ENCODE data around the gene TFDP2.
"Not testable (repeated sequence)": the region's sequence is repeated elsewhere in the genome, so short reads cannot be mapped to it uniquely, and the experiment has no call there.

Gene TFDP2

DNA sequence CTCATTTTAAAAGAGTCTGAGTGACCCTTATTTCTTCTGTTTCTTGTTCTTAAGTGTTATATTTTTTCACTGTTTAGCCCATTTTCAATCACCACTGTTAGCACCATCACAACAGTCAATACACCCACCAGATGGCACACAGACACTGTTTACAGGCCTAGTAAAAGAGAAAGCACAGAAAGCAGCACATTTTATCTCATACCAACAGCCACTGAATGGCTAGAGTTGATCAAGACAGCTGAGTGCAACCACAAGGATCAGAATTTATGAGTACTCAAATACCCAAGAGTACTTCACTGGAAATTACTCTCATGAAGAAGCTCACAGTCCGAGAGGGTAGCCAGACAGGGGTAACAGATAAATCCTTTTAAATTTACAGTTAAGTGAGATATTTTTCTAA is 127.0 kb downstream of the TFDP2 start:
- no peak for DNase-seq (ENCODE audit: low read depth in 2 of 2)

DNA sequence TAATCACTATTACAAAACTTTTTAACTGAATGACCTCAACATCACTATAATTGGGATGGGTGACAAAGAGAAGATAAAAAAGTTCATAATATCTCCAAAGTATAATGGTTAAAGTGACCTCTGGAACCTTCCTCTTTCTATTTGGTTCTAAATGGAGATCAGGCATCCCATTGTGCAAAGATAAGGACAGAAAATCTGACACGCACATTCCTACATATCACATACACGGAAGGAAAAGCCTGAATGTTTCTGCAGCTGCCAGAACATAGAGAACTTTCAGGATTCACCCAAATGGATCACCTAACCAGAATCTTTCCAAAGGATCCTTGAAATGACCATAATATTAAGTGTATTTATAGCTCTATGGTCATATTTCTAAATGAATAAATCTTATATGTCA is 128.2 kb downstream of the TFDP2 start:
- DNase-seq (ENCODE audit: low read depth in 2 of 2) = no peak

- no peak for DNase-seq (ENCODE audit: low read depth in 2 of 2)
These were observed 129.5 kb downstream of the TFDP2 start for GRCh38 chr3:142019794-142020320.

- DNase-seq (ENCODE audit: low read depth in 2 of 2) = no peak
These were observed 135.4 kb downstream of the TFDP2 start for GRCh38 chr3:142013993-142014392.

GRCh38 chr3:142013326-142013980 is 135.9 kb downstream of the TFDP2 start:
- no peak for DNase-seq (ENCODE audit: low read depth in 2 of 2)

- DNase-seq (ENCODE audit: low read depth in 2 of 2) = no peak
These were observed 140.3 kb downstream of the TFDP2 start for GRCh38 chr3:142009029-142009428.

DNA sequence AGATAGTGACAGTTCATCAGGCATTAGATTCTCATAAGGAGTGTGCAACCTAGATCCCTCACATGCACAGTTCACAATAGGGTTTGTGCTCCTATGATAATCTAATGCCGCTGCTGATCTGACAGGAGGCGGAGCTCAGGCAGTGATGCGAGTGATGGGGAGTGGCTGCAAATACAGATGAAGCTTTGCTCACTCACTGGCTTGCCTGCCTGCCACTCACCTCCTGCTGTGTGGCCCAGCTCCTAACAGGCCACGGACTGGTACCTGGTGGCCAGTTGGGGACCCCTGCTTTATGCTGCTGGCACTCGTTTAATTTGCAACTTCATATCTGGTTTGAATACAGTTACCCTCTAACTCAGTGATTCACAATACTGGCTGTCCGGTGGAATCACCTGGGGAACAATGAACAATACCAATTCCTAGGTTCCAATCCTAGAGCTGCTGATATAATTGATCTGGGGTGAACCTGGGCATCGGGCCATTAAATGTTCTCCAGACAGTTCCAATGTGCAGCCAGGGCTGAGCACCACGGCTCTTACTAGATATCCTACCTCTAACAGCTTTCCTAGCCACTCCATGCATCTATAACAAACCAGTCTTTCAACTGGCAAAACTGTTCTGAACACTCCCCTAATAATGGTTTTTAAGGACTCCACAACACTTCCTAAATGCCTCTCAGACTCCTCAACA is 141.5 kb downstream of the TFDP2 start:
- no peak for DNase-seq (ENCODE audit: low read depth in 2 of 2)

DNA sequence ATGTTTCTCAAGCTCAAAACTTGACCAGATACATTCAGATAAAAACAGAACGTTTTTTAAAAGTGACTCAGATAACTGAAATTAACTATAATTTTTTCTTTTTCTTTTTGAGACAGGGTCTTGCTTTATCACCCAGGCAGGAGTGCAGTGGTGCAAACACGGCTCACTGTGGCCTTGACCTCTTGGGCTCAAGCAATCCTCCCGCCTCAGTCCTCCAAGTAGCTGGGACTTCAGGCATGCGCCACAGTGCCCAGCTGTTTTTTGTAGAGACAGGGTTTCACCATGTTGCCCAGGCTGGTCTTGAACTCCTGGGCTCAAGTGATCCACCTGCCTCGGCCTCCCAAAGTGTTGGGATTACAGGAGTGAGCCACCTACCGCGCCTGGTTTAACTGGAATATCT is 144.4 kb downstream of the TFDP2 start:
- DNase-seq (ENCODE audit: low read depth in 2 of 2) = not testable (repeated sequence)

DNA sequence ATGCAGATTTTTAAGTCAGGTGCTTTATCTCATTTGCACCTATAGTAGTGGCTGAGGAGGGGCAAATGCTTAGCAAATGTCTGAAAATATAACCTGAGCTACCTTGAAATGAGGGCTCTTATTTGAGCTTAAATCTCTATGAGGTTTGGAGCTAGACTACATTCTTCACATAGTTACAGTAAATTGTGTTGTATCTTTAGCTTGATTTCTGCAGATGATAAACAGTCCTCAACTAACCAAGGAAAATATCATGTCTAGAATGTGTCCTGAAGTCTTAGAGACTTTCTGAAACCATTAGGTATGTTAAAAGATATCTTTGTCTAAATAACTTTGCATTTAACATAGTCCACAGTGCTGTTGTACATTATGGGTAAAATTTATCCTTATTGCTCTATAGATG is 145.3 kb downstream of the TFDP2 start:
- no peak for DNase-seq (ENCODE audit: low read depth in 2 of 2)

GRCh38 chr3:142003291-142003690 is 146.1 kb downstream of the TFDP2 start:
- no peak for DNase-seq (ENCODE audit: low read depth in 2 of 2)

- DNase-seq (ENCODE audit: low read depth in 2 of 2) = no peak
These were observed 148.9 kb downstream of the TFDP2 start for GRCh38 chr3:142000325-142000870.

DNA sequence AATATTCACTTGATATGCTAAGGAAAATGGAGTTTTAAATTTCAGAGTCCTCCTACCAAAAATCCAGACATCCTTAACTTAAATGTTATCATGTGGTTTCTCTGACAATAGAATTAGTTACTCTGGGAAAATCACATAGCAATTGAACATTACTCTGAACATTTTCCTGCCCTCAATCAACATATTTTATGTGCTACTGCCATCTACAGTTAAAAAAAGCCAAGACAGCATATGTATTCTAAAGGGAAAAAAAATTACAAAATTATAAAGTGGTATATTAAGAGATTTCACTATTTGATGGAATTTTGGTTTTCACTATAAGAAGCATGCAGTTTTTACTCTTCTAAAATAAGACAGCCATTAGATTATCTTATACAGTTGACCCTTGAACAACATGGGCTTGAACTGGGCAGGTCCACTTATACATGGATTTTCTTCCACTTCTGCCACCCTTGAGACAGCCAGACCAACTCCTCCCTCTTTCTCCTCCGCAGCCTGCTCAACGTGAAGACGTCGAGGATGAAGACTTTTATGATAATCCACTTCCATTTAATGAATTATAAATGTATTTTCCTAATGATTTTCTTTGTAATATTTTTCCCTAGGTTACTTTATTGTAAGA is 150.6 kb downstream of the TFDP2 start:
- DNase-seq (ENCODE audit: low read depth in 2 of 2) = no peak

DNA sequence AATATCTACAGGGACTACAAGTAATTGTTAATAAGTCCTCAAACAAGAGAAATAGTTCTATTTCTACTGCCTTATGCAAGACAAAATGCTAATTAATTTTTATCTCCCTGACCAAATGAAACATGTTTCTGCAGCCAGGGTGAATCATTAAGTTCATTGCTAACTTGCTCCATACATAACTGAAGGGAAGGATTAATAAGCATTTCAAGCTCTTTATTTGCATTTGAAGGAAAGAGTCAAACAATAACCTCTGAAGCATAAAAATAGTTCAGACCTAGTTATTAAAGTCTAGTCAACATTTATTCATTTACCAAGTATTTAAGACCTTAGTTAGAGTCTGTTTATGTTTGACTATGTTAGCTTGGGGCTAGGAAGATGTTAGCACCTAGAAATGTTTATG is 152.9 kb downstream of the TFDP2 start:
- DNase-seq (ENCODE audit: low read depth in 2 of 2) = no peak

DNA sequence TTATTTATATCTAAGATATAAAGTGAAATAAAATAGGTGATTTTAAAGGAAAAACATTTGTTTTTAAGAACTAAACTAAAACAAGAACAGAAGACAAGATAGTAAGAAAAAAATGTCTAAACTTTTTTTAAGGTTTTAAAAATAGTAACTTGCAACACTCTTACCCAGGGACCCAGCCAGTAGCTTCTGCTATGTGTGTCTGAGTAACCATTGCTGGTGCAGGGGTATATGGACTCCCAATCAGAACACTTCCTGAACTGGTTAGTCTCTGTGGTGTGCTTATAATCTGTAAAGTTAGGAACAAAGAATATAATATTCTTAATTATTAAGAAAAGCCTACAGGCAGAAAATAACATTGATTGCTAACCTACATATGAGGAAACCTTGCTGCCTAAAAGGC is 154.5 kb downstream of the TFDP2 start:
- DNase-seq (ENCODE audit: low read depth in 2 of 2) = no peak

- no peak for DNase-seq (ENCODE audit: low read depth in 2 of 2)
These were observed 156.8 kb downstream of the TFDP2 start for GRCh38 chr3:141992512-141992911.

- DNase-seq (ENCODE audit: low read depth in 2 of 2) = no peak
These were observed 162.7 kb downstream of the TFDP2 start for GRCh38 chr3:141986548-141987107.

DNA sequence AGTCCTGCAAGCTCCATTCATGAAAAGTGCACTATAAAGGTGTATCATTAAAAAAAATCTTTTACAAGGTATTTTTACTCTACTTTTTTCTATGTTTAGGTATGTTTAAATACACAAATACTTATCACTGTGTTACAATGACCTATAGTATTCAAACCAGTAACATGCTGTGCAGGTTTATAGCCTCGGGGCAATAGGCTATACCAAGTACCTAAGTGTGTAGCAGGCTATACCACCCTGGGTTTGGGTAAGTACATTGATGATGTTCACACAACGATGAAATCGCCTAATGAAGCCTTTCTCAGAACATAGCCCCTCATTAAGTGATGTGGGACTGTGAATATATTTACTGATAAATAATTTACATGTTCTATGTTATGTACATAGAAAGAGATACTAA is 168.3 kb downstream of the TFDP2 start:
- DNase-seq (ENCODE audit: low read depth in 2 of 2) = no peak

DNA sequence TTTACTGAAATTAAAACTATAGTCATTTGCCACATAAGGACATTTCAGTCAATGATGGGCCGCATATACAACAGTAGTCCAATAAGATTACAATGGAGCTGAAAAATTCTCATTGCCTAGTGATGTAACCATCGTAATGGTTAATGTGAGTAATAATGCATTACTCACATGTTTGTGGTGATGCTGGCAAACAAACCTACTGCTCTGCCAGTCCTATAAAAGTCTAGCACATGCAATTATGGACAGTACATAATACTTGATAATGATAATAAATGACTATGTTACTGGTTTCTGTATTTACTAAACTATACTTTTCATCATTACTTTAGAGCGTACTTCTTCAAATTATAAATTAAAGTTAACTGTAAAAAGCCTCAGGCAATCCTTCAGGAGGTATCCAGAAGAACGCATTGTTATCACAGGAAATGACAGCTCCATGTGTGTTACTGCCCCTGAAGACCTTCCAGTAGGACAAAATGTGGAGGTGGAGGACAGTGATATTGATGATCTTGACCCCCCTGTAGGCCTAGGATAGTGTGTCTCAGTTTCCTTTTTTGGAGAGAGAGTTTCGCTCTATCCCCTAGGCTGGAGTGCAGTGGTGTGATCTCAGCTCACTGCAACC is 170.2 kb downstream of the TFDP2 start:
- DNase-seq (ENCODE audit: low read depth in 2 of 2) = no peak

GRCh38 chr3:141974777-141975176 is 174.6 kb downstream of the TFDP2 start:
- DNase-seq (ENCODE audit: low read depth in 2 of 2) = not testable (repeated sequence)

- DNase-seq (ENCODE audit: low read depth in 2 of 2) = no peak
These were observed 176.9 kb downstream of the TFDP2 start for GRCh38 chr3:141972399-141972798.

GRCh38 chr3:141971571-141971970 is 177.8 kb downstream of the TFDP2 start:
- no peak for DNase-seq (ENCODE audit: low read depth in 2 of 2)

GRCh38 chr3:141969711-141970110 is 179.6 kb downstream of the TFDP2 start:
- DNase-seq (ENCODE audit: low read depth in 2 of 2) = no peak

Measured in activated CD8-positive, alpha-beta memory T cell treated with anti-CD3 and anti-CD28 coated beads for 4 hours (primary cell).